ENCODE measurements around the gene PLEKHH2. TPM values are rescaled to one million over a fixed set of nuclear protein-coding genes. Genes with fewer than 3 reads are reported as not detected.
"Not testable (repeated sequence)": the region's sequence is repeated elsewhere in the genome, so short reads cannot be mapped to it uniquely, and the experiment has no call there.

PLEKHH2 gene
- total RNA-seq, 4 donors from 2014 or later, result 3.3 to 158 (median 22.6) TPM

DNA sequence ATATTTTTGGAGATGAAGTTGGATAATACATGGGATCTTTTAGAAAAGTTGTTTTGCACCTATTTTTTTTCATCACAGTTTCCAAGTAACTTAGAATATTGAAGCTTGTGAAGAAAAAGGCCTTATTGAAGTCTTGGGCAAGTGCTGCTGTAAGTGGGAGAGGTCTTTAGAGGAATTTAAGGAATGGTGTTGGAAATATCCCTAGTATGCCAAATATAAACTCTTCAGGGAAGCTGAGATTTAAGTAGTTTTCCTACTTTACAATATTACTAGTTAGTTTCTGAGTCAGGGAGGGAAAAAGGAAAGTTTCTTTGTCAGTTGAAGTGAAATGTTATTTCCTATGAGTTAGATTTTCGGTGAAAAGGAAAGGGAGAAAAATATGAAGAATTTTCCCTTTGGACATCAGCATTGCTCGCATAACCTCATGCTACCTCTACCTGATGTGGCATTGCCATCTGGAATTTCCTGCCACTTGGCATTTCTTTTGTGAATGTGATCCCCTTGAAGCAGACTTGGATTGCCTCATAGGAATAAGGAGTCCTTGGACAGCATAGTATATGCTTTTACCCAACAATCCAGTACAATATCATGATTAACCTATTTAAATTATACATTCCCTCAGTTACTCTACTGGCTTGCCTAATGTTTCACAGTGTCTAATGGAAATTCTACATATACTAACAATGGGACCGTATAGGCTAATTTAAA, 12.1 kb downstream of the PLEKHH2 start:
- Histone ChIP-seq H3K36me3 (no peaks in the 10 kb centered on the region), H3K27ac (peak overlapping the region in 1 of 4 donors; percentile 25), H3K9me3 (no peaks in the 10 kb centered on the region), H3K27me3 (no peaks in the 10 kb centered on the region), H3K4me3 (no peak overlapping the region), H3K4me1 (no peaks in the 10 kb centered on the region)
- TF ChIP-seq, protein P1, sequence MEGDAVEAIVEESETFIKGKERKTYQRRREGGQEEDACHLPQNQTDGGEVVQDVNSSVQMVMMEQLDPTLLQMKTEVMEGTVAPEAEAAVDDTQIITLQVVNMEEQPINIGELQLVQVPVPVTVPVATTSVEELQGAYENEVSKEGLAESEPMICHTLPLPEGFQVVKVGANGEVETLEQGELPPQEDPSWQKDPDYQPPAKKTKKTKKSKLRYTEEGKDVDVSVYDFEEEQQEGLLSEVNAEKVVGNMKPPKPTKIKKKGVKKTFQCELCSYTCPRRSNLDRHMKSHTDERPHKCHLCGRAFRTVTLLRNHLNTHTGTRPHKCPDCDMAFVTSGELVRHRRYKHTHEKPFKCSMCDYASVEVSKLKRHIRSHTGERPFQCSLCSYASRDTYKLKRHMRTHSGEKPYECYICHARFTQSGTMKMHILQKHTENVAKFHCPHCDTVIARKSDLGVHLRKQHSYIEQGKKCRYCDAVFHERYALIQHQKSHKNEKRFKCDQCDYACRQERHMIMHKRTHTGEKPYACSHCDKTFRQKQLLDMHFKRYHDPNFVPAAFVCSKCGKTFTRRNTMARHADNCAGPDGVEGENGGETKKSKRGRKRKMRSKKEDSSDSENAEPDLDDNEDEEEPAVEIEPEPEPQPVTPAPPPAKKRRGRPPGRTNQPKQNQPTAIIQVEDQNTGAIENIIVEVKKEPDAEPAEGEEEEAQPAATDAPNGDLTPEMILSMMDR (IDR thresholded peaks at IDR 0.05), result no peak
- TF ChIP-seq POLR2A (IDR thresholded peaks at IDR 0.05), result no peak
- no peak for DNase-seq

DNA sequence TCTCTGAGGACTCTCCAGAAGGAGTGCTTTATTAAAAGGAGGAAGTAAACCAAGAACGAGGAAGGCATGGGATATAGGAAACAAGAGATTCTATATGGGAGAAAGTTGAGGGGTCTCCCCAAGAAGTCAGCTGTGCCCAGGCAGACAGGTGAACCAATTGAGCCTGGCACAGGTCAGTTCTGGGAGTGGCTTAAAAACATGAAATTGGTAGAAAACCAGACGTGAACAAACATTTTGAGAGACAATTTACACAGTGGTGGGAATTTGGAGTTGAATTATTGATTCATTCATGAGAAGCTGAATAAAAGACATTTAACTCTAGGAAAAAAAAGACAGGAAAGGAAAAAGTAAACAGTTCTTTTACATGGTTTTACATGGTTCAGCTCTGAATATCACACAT, 16.4 kb downstream of the PLEKHH2 start:
- no peaks in the 10 kb centered on the region for H3K27me3 ChIP-seq
- no peaks in the 10 kb centered on the region for H3K4me1 ChIP-seq
- H3K27ac ChIP-seq, result no peak overlapping the region
- no peaks in the 10 kb centered on the region for H3K36me3 ChIP-seq
- no peak overlapping the region for H3K4me3 ChIP-seq
- H3K9me3 ChIP-seq, result no peaks in the 10 kb centered on the region
- TF ChIP-seq, protein P1 (IDR thresholded peaks at IDR 0.05), result no peak
- TF ChIP-seq POLR2A (IDR thresholded peaks at IDR 0.05), result no peak
- DNase-seq, result no peak

DNA sequence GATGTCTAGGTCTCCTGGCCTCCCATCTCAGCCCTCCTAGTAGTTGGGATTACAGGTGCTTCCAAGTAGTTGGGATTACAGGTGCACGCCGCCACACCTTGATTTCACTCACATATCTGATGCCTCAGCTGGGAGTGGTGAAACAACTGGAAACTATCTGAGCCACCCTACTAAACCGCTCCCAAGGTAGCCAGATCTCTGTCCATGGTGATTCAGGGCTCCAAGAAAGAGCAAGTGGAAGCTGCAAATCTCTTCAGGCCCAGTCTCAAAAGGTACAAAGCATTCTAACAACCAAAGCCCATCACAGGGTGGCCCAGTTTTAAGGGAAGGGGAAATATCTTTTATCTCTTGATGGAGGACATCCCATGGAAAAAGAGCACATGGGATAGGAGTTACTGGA, 20.2 kb downstream of the PLEKHH2 start:
- no peaks in the 10 kb centered on the region for H3K4me1 ChIP-seq
- no peaks in the 10 kb centered on the region for H3K36me3 ChIP-seq
- TF ChIP-seq, protein P1 (IDR thresholded peaks at IDR 0.05), result no peak
- TF ChIP-seq POLR2A (IDR thresholded peaks at IDR 0.05), result no peak
- no peaks in the 10 kb centered on the region for H3K9me3 ChIP-seq
- no peak for DNase-seq
- no peak overlapping the region for H3K27ac ChIP-seq
- no peak overlapping the region for H3K4me3 ChIP-seq
- no peaks in the 10 kb centered on the region for H3K27me3 ChIP-seq

DNA sequence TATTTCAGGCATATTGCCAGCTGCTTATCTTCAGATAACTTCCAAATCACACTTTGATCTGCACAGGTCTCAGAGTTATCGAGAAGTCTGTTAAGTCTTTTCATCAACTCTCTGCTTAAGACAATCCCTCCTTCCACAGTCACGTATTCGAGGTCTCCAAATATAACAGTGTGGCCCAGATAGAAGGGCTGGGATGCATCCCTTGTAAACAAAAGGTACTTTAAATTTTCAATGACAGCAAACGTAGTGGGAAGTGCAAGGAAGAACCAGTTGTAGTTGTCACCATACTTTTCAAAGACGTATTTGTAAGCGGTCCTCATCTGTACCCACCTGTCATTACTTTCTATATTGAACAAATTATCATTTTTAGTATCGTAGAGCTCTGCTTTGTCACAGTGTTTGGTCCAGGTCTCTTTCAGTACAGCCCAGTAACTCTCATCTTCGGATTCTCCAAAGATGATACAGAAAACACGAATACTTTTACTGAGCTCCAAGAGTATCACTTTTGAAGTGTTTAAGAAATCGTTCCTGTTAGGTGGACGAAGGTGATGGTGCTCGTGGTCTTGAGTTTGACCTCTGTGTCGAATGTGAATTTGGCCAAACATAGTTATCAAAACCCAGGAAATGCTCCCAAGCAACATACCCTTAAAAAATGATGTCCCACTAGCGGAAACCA, 38.7 kb downstream of the PLEKHH2 start:
- peak overlapping the region; percentile 16 to 55 (median 36) for H3K4me3 ChIP-seq
- H3K9me3 ChIP-seq, result no peaks in the 10 kb centered on the region
- no peak for DNase-seq
- H3K27ac ChIP-seq, result peak overlapping the region in 1 of 4 donors; percentile 13
- H3K27me3 ChIP-seq, result no peaks in the 10 kb centered on the region
- TF ChIP-seq POLR2A (IDR thresholded peaks at IDR 0.05), result no peak
- TF ChIP-seq, protein P1 (IDR thresholded peaks at IDR 0.05), result no peak
- H3K36me3 ChIP-seq, result no peaks in the 10 kb centered on the region
- H3K4me1 ChIP-seq, result no peaks in the 10 kb centered on the region

GRCh38 chr2:43676322-43677050, 39.4 kb downstream of the PLEKHH2 start, which contains the start of gene C1GALT1C1L:
Gene C1GALT1C1L (minus strand): TSS chr2:43676429. CDS start chr2:43676322, 107 bp downstream.
- Histone ChIP-seq H3K27me3 (no peaks in the 10 kb centered on the region), H3K27ac (peak within 1 kb of the TSS in 1 of 4 donors; percentile 13), H3K36me3 (no peaks in the 10 kb centered on the region), H3K9me3 (no peaks in the 10 kb centered on the region), H3K4me1 (no peaks in the 10 kb centered on the region), H3K4me3 (peak within 1 kb of the TSS; percentile 16 to 55 (median 36))
- DNase-seq, result peak in 2 of 3 donors; percentile 60 to 68
- TF ChIP-seq, protein P1 (IDR thresholded peaks at IDR 0.05), result no peak
- no peak for TF ChIP-seq POLR2A (IDR thresholded peaks at IDR 0.05)

GRCh38 chr2:43677783-43678182, 40.7 kb downstream of the PLEKHH2 start:
- not testable (repeated sequence) for H3K27me3 ChIP-seq, DNase-seq, H3K27ac ChIP-seq

More at GRCh38 chr2:43677783-43678182, 40.7 kb downstream of the PLEKHH2 start:
- H3K4me3 ChIP-seq, H3K36me3 ChIP-seq, H3K9me3 ChIP-seq, H3K4me1 ChIP-seq: not testable (repeated sequence)

Data from Peyer's patch (tissue), 4 donors.